Measurements from ENCODE around the gene TAL1.

- no peak for TF ChIP-seq POLR2A (IDR thresholded peaks at IDR 0.05)
- TF ChIP-seq CTCF (IDR thresholded peaks at IDR 0.05 in 4 of 5, conservative IDR thresholded peaks at IDR 0.05 in 1 of 5) = no peak
Observed at GRCh38 chr1:47257224-47257623, 25.2 kb upstream of the TAL1 start.

All from gastrocnemius medialis (tissue), 4 donors.